NB4 (cell line): ENCODE results near the gene DBNDD2.

Source experiments
- CTCF ChIP-seq: IDR thresholded peaks from one replicate; pipeline ENCODE4 v1.5.1; 2012; ENCODE audit warnings: low read depth, low read length
- MYC ChIP-seq: IDR thresholded peaks from 2 replicates; pipeline ENCODE4 v1.6.1; 2011; ENCODE audit warnings: low read depth, low read length
- POLR2A ChIP-seq: IDR thresholded peaks from 2 replicates; pipeline ENCODE4 v1.6.1; 2011; ENCODE audit warnings: mild to moderate bottlenecking; ENCODE audit not compliant: insufficient read length; ENCODE audit errors: extremely low read depth

GRCh38 chr20:45370571-45371160 is 37.4 kb upstream of the DBNDD2 start:
- TF ChIP-seq POLR2A = no peak
- no peak for TF ChIP-seq CTCF
- no peak for TF ChIP-seq MYC
